Prostate gland (tissue), 2 donors: ENCODE data around the gene VKORC1. TPM values are rescaled to one million over a fixed set of nuclear protein-coding genes. Genes with fewer than 3 reads are reported as not detected.

Source experiments
- DNase-seq: peaks from one replicate; pipeline ENCODE4 v3.0.0-alpha.2; 2019; ENCODE audit warnings: low spot score
- H3K27ac ChIP-seq, 2 donors: fragments of 200-600 bp; sonication (generic); 2 replicates each; pipeline ENCODE4 v1.5.1; 2017 to 2019
- H3K27me3 ChIP-seq: fragments of 200-600 bp; sonication (generic); replicated peaks from 2 replicates; pipeline ENCODE4 v1.5.1; 2019; ENCODE audit not compliant: insufficient read depth
- H3K36me3 ChIP-seq, 2 donors: fragments of 200-600 bp; sonication (generic); 1 replicate in 1 of 2; 2 replicates in 1 of 2; pipeline versions ENCODE4 v1.5.1 to v1.8.1; 2017 to 2019
- H3K4me1 ChIP-seq: fragments of 200-600 bp; sonication (generic); replicated peaks from 2 replicates; pipeline ENCODE4 v1.5.1; 2019
- H3K4me3 ChIP-seq, 2 donors: fragments of 200-600 bp; sonication (generic); 2 replicates each; pipeline ENCODE4 v1.5.1; 2017 to 2019
- H3K9me3 ChIP-seq: fragments of 200-600 bp; sonication (generic); 2 replicates; pipeline ENCODE4 v1.5.1; 2017
- CTCF ChIP-seq, 4 experiments: fragments of 200-600 bp in 2 of 4; fragments of 450-650 bp in 2 of 4; sonication (generic) in 2 of 4; IDR thresholded peaks; 1 replicate in 3 of 4; 2 replicates in 1 of 4; pipeline ENCODE4 v1.5.1; 2016 to 2019; ENCODE audit warnings: antibody characterized with exemption in 4 of 4, mild to moderate bottlenecking in 2 of 4, moderate library complexity in 2 of 4
- POLR2A ChIP-seq: fragments of 450-650 bp; IDR thresholded peaks from one replicate; pipeline ENCODE4 v1.6.1; 2016; ENCODE audit warnings: antibody characterized with exemption, mild to moderate bottlenecking
- POLR2AphosphoS5 ChIP-seq: sonication (generic); formaldehyde crosslinking; IDR thresholded peaks from one replicate; pipeline ENCODE4 v1.6.1; 2017; ENCODE audit warnings: antibody characterized with exemption
- WGBS: methylation state at CpG from one replicate; pipeline ENCODE4 v1.1.5; 2018; 5-methylcytosine and 5-hydroxymethylcytosine counted together
- intact Hi-C: fragments of 100-400 bp; cut with DNase I; formaldehyde crosslinking; loops from one replicate; pipeline ENCODE4 v1.14.2; 2022
- total RNA-seq, 2 donors: library from RNA; depleted of rRNA; stranded (reverse); fragments of >200 nt; gene quantifications; one replicate each; pipeline ENCODE4 v1.1.0, GENCODE V29; 2016

The VKORC1 gene
- total RNA-seq, 2 donors from 2014 or later: 106 to 175 TPM

GRCh38 chr16:31080756-31081419 is 13.7 kb downstream of the VKORC1 start:
- TF ChIP-seq POLR2A: no peak
- no peak for TF ChIP-seq CTCF (IDR thresholded peaks at IDR 0.05)
- TF ChIP-seq POLR2AphosphoS5: no peak
- H3K4me3 ChIP-seq: no peak overlapping the region
- no peaks in the 10 kb centered on the region for H3K4me1 ChIP-seq
- no peak overlapping the region for H3K27ac ChIP-seq
- peaks cover 8 to 40% of the 10 kb centered on the region in 2 donors for H3K36me3 ChIP-seq
- no peak for DNase-seq
- WGBS: 98% methylated on average over 9 of the region's 13 CpGs
- H3K9me3 ChIP-seq: no peaks in the 10 kb centered on the region
- H3K27me3 ChIP-seq: no peaks in the 10 kb centered on the region
- intact Hi-C loops: no loop called here

- H3K36me3 ChIP-seq: peaks cover 8 to 40% of the 10 kb centered on the region in 2 donors
- no peak for DNase-seq
- H3K27me3 ChIP-seq: no peaks in the 10 kb centered on the region
- WGBS: 95% methylated on average over 37 of the region's 40 CpGs
- H3K27ac ChIP-seq: no peak overlapping the region
- H3K9me3 ChIP-seq: no peaks in the 10 kb centered on the region
- no peak overlapping the region for H3K4me3 ChIP-seq
- intact Hi-C loops: no loop called here
- H3K4me1 ChIP-seq: peaks cover 3% of the 10 kb centered on the region
- no peak for TF ChIP-seq CTCF (IDR thresholded peaks at IDR 0.05)
- no peak for TF ChIP-seq POLR2AphosphoS5
- no peak for TF ChIP-seq POLR2A
Observed at GRCh38 chr16:31080035-31080629, 14.5 kb downstream of the VKORC1 start.

DNA sequence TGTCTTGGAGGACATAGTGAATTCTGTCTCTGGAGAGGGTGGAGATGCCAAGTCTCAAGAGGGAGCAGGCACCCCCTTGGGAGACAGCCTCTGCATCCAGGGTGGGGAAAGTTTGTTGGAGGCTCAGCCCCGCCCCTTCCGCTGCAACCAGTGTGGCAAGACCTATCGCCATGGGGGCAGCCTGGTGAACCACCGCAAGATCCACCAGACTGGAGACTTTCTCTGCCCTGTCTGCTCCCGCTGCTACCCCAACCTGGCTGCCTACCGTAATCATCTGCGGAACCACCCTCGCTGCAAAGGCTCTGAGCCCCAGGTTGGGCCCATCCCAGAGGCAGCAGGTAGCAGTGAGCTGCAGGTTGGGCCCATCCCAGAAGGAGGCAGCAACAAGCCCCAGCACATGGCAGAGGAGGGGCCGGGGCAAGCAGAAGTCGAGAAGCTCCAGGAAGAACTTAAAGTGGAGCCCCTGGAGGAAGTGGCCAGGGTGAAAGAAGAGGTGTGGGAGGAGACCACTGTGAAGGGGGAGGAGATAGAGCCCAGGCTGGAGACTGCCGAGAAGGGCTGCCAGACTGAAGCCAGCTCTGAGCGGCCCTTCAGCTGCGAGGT is 15.2 kb downstream of the VKORC1 start:
- intact Hi-C loops: no loop called here
- Histone ChIP-seq H3K27ac (no peak overlapping the region), H3K4me1 (peaks cover 3% of the 10 kb centered on the region), H3K36me3 (peaks cover 8 to 40% of the 10 kb centered on the region in 2 donors), H3K4me3 (no peak overlapping the region), H3K27me3 (no peaks in the 10 kb centered on the region), H3K9me3 (no peaks in the 10 kb centered on the region)
- TF ChIP-seq POLR2A (no peak), POLR2AphosphoS5 (no peak), CTCF (IDR thresholded peaks at IDR 0.05) (no peak)
- no peak for DNase-seq
- WGBS: 91% methylated on average over 13 of the region's 13 CpGs

- intact Hi-C loops: no loop called here
- Histone ChIP-seq H3K36me3 (peaks cover 8 to 35% of the 10 kb centered on the region in 2 donors), H3K27ac (no peak overlapping the region), H3K4me1 (peaks cover 3% of the 10 kb centered on the region), H3K9me3 (no peaks in the 10 kb centered on the region), H3K27me3 (no peaks in the 10 kb centered on the region), H3K4me3 (no peak overlapping the region)
- 95% methylated on average over 15 of the region's 15 CpGs for WGBS
- TF ChIP-seq POLR2A (no peak), POLR2AphosphoS5 (no peak), CTCF (IDR thresholded peaks at IDR 0.05) (no peak)
- DNase-seq: no peak
Observed at GRCh38 chr16:31078597-31079341, 15.8 kb downstream of the VKORC1 start.
